ENCODE data around the gene ZNRF1. TPM values are rescaled to one million over a fixed set of nuclear protein-coding genes. Genes with fewer than 3 reads are reported as not detected.

ZNRF1 gene
- total RNA-seq, 1 experiment from 2014 or later: 48.2 TPM

GRCh38 chr16:75048054-75048453 is 49.2 kb downstream of the ZNRF1 start:
- Histone ChIP-seq H3K4me1 (ENCODE audit: control insufficient read depth in 1 of 2, insufficient read depth in 2 of 2, low read length in 2 of 2) (peaks cover 21 to 22% of the 10 kb centered on the region in 2 experiments), H3K9ac (ENCODE audit: low read length) (no peak overlapping the region), H3K9me3 (ENCODE audit: control insufficient read depth in 1 of 2, insufficient read depth in 1 of 2, low read depth in 1 of 2, low read length in 2 of 2) (no peaks in the 10 kb centered on the region), H3K36me3 (ENCODE audit: control insufficient read depth in 1 of 2, insufficient read depth in 2 of 2, low read length in 2 of 2) (no peaks in the 10 kb centered on the region), H3K27me3 (ENCODE audit: insufficient read depth, low read length) (no peaks in the 10 kb centered on the region), H4K20me1 (ENCODE audit: insufficient read depth) (no peaks in the 10 kb centered on the region), H3K79me2 (ENCODE audit: insufficient read depth, low read length) (peaks cover 73% of the 10 kb centered on the region), H3K27ac (ENCODE audit: low read depth, low read length) (no peak overlapping the region), H3K4me2 (ENCODE audit: low read length) (no peak overlapping the region), H3K4me3 (replicated peaks in 1 of 2; ENCODE audit: low read depth in 1 of 2, low read length in 2 of 2) (no peak overlapping the region), H3K9me2 (ENCODE audit: insufficient read depth) (no peaks in the 10 kb centered on the region), H2AFZ (ENCODE audit: low read depth, low read length, poor library complexity, severe bottlenecking) (no peak overlapping the region)
- no peak for DNase-seq (ENCODE audit: low read depth, low spot score)
- intact Hi-C loops (cut with micrococcal nuclease): no loop called here
- POLR2A ChIA-PET: no interaction called here
- ATAC-seq: no peak
- RAD21 ChIA-PET (ENCODE audit: low non-redundant PET in 1 of 2, low total read pairs in 2 of 2, uncharacterized antibody in 2 of 2, unreplicated experiment in 2 of 2): no interaction called here
- BruUV-seq (replicated peaks): no TSS peak
- no peak for TF ChIP-seq EZH2phosphoT487 (IDR thresholded peaks at IDR 0.05; ENCODE audit: borderline replicate concordance)
- TF ChIP-seq ZBTB33 (IDR thresholded peaks at IDR 0.05; ENCODE audit: extremely low read depth, insufficient replicate concordance, low read length): no peak
- TF ChIP-seq ELF1 (IDR thresholded peaks at IDR 0.05; ENCODE audit: borderline replicate concordance, low read depth): no peak
- TF ChIP-seq TCF7L2 (IDR thresholded peaks at IDR 0.05; ENCODE audit: borderline replicate concordance, extremely low read depth, insufficient read depth, insufficient read length): no peak
- no peak for TF ChIP-seq CTCF (IDR thresholded peaks at IDR 0.05 in 2 of 3, conservative IDR thresholded peaks at IDR 0.05 in 1 of 3; ENCODE audit: borderline replicate concordance in 1 of 3, insufficient read depth in 1 of 3, low read depth in 2 of 3, low read length in 2 of 3)
- CTCF ChIA-PET: no interaction called here
